SK-MEL-5 (cell line): ENCODE data around the gene LPGAT1. TPM values are rescaled to one million over a fixed set of nuclear protein-coding genes. Genes with fewer than 3 reads are reported as not detected.
"Not testable (repeated sequence)": the region's sequence is repeated elsewhere in the genome, so short reads cannot be mapped to it uniquely, and the experiment has no call there.

Experiments
- DNase-seq: peaks from one replicate; pipeline ENCODE4 v3.0.0-alpha.2; 2016; ENCODE audit warnings: low read depth, low spot score
- in situ Hi-C: cut with HindIII; loops from 2 replicates; pipeline ENCODE4 v1.10.0; 2016; ENCODE audit warnings: low sequenced_read_pairs, high pct_unique_total_duplicates, low pct_unique_long_range_greater_than_20kb
- polyA plus RNA-seq, 2 experiments: library from polyadenylated mRNA; depleted of rRNA; stranded (reverse); fragments of >200 nt; gene quantifications; 2 replicates each; pipeline ENCODE4 v1.2.3, GENCODE V29; 2015
- total RNA-seq: library from RNA; depleted of rRNA; stranded (reverse); fragments of >200 nt; shearing (Covaris generic); gene quantifications from 2 replicates; pipeline ENCODE4 v1.2.3, GENCODE V29; 2014; rRNA removed

LPGAT1 gene, protein sequence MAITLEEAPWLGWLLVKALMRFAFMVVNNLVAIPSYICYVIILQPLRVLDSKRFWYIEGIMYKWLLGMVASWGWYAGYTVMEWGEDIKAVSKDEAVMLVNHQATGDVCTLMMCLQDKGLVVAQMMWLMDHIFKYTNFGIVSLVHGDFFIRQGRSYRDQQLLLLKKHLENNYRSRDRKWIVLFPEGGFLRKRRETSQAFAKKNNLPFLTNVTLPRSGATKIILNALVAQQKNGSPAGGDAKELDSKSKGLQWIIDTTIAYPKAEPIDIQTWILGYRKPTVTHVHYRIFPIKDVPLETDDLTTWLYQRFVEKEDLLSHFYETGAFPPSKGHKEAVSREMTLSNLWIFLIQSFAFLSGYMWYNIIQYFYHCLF
- total RNA-seq: 67.1 and 73.3 TPM in 2 replicates
- 52.5 and 75.7 TPM in 2 replicates for polyA plus RNA-seq (2015; cell fraction: cytosol; rRNA removed)
- polyA plus RNA-seq (2015; cell fraction: nucleus; rRNA removed): 19.1 and 23.7 TPM in 2 replicates

DNA sequence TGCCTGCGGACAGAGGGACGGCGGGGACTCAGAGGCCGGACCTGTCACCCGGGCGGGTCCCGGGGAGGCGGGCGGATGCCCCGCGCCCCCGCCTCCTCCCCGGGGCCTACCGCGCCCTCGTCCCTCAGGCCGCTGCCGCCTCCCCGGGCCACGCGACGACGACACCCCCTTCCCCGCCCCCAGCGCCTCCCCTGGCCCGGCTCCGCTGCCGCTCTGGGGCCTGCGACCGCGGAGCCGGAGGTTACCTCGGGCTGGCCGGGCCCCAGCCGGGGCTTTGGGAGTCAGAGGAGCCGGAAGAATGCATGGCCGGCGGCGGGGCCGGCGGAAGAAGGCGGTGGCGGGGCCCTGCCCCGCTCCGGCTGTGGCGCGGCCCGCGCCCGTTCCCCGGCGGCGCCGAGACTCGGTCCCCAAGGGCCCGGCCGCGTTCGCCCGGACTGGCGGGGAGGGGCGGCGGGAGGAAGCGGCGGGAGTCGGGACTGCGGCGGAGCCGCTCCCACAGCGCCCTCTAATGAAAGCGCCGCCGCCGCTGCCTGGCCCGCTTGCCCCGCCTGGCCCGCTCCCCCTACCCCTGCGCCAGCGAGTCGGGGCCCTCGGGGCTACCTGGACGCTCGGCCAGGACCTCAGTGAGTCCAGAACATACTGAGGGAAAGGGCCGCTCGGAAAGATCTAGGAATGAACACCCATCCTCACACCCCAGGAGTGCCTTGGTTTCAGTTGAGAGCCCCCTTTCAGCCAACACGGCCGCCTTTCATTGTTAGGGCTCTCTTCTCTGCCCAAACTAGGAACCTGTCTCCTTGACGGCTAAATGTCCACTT is at the start of gene LPGAT1:
Gene LPGAT1 (minus strand): TSS at position 436 of the 815 bp plus-strand sequence. CDS start 1,467 bp downstream, outside the sequence.
- DNase-seq: peak; percentile 66
- in situ Hi-C loops: no loop called here

DNA sequence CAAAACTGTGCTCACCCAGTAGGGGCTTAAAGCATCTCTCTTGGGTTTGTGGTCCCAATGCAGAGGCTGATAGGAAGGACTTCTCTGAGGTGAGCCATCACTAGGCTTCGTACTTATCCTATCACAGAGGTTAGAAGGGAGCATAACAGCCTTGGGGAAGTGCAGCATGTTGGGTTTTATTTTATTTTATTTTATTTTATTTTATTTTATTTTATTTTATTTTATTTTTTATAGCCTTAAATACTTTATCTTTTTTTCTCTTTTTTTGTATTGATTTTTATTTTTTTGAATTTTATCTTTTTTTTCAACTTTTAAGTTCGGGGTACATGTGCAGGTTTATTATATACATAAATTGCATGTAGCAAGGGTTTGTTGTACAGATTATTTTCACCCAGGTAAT is 48.9 kb upstream of the LPGAT1 start:
- in situ Hi-C loops: no loop called here

DNA sequence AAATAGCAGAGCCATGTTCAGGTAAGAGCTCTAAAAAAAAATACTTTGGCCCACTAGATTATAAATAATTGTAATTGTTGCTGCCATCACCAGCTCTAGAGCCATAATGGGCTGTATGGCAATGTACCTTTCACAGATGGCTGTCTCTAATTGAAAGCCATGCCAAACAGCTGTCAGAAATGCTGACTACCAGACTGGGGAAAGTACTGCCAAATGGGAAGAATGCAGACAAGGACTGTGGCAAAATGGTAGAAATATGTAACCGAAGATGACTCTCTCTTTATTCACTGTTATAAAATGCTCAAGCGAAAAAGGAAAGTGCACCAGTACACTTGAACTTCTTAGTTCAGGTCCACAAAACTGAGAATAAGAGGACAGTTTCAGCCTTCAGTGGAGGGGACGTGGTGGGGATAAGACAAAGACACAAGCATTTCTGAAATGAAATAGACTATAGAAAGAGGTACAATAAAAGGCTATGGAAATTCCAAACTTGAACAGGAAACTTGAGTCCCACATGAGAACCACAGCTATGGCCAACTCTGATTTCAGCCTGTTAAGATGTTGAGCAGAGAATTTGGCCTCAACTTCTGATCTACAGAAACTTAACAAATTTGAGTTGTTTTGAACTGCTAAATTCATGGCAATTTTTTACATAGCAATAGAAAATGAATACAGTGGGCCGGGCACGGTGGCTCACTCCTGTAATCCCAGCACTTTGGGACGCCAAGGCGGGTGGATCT is 46.5 kb upstream of the LPGAT1 start:
- in situ Hi-C loops: no loop called here
- DNase-seq: no peak

More for the DNA sequence above, 48.9 kb upstream of the LPGAT1 start:
- DNase-seq: no peak

DNA sequence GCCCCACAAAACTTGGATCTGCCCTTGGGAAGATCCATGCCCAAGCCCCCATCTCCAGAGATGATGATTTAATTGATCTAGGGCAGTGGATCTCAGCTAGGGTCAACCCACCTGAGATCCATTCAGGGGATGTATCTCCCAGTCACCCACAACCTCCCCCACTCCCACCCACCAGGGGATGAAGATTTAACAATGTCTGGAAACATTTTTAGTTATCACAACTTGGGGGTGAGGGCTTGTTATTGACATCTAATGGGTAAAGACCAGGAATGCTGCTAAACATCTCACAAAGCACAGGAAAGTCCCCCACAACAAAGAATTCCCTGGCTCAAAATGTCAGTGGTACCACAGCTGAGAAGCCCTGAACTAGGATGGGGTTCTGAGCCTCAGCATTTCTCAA is 45.0 kb upstream of the LPGAT1 start:
- DNase-seq: no peak
- in situ Hi-C loops: no loop called here

DNA sequence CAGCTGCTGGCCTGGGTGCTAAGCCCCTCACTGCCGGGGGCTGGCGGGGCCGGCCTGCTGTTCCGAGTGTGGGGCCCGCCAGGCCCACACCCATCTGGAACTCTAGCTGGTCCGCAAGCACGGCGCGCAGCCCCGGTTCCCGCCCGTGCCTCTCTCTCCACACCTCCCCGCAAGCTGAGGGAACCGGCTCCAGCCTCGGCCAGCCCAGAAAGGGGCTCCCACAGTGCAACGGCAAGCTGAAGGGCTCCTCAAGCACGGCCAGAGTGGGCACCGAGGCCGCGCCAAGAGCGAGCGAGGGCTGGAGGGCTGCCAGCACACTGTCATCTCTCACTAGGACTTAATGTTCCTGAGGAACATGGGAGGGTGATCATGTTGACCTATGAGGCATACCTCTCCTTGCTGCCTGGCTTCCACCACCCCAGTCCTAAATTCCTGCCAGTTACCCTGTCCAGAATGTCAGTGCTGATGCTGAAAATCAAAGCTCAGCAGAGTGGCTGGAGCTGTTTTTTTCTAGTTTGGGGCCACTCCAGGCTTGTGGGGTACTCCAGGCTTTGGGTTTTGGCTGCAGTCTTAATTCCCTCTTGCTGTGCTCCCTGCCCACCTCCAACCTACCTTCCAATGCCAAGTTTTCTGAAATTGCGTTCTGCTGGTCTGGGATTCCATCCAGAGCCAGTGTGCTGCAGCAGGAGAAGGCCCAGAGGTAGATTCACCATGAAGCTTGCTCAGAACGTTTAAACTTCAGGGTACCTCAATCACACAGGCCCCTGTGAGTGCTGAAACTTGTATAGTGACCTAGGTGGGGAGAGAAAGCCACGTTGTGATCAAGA is 44.2 kb upstream of the LPGAT1 start:
- no peak for DNase-seq
- in situ Hi-C loops: no loop called here

DNA sequence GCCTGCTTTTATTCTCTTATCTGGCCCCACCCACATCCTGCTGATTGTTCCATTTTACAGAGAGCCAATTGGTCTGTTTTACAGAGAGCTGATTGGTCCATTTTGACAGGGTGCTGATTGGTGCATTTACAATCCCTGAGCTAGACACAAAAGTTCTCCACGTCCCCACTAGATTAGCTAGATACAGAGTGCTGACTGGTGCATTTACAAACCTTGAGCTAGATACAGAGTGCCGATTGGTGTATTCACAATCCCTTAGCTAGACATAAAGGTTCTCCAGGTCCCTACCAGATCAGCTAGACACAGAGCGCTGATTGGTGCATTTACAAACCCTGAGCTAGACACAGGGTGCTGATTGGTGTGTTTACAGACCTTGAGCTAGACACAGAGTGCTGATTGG is 43.2 kb upstream of the LPGAT1 start:
- DNase-seq, in situ Hi-C loops: not testable (repeated sequence)

DNA sequence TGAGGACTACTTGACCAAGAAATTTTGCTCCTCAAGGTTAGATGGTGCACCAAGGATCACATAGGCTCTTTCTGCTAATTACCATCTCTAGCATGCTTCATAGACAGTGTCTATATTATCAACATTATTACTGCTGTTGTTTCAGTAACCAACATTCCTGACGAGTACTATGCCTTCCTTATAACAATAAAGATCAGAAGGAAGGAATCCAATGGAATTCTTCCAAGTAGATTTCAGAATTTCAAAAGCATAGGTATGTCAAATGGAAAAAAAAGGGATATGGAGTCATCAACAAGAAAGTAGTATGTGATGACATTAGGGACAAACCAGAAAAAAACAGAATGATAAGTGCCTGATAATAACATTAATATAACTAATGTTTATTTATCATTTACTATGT is 39.6 kb upstream of the LPGAT1 start:
- no peak for DNase-seq
- in situ Hi-C loops: no loop called here

DNA sequence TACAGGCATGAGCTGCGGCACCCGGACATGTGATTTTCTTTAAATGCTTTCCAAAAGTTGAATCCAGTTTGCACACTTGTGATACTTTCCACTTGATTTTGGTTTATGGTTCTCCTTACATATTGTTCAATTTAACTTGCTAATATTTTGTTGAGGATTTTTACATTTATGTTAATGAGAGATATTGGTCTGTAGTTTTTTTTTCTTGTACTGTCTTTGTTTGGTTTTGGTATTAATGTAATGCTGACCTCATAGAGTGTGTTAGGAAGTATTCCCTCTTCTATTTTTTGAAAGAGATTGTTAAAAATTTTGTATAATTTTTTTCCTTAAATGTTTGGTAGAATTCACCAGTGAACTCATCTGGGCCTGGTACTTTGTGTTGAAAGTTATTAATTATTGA is 34.6 kb upstream of the LPGAT1 start:
- no peak for DNase-seq
- in situ Hi-C loops: no loop called here

DNA sequence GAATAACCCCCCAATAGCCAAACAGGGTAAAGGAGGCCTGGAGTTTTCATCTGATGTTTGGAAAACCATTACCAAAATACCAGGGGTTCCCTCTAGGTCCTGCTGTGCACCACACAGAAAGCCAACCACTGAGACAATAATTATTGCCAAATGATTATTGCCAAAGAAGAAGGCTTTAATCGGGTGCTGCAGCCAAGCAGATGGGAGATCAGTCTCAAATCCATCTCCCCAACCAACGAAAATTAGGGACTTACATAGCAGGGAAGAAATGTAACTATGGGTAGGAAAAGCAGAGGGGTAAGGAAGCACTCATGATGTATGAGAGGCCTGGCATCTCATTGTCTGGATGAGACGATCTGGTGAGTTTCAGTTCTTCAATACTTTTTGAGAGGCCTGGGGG is 28.8 kb upstream of the LPGAT1 start:
- DNase-seq: no peak
- in situ Hi-C loops: no loop called here

DNA sequence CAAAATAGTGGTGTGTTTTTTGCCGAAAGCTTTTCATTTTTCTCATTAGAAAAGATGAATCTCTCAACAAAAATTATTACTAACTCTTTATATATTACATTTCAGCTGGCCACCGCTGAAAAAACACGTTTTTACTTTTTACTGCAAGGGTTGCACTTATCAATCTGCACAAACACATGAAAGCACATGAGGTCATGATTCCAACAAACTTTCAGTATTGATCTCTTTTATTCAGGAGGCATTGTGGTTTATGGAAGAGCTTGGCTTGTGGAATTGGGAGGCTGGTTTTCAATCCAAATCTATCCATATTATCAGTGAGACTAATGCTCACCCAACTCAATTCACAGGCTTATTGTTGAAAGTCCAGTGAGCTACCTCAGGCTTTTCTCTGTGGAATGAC is 20.6 kb upstream of the LPGAT1 start:
- DNase-seq: no peak
- in situ Hi-C loops: no loop called here

DNA sequence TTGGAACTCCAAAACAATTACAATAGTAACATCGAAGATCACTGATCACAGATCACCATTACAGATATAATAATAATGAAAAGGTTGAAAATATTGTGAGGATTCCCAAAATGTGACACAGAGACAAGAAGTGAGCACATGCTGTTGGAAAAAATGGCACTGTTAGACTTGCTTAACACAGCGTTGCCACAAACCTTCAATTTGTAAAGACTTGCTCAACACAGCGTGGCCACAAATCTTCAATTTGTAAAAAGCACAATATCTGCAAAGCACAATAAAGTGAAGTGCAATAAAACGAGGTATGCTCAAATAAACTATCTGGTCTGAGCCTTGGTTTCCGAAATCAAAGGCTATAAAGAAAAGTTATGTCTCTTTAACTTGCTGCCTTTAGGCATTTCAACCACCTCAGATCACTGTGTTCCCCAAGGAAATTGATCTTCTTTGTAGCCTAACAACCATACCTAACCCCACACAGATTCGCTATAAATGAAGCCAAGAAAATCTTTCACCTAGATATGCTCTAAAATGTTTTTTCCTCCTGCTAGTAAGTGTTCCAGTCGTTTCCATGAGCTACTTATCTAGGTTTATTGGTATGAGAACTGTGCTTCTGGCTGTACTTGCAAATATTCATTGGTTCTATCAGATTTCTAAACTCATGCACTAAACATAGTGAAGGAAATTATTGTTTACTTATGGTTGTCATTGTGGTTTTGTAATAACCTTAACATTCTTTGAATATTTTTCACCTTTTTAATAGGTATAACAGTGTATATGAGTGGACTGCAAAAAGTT is 13.1 kb upstream of the LPGAT1 start:
- in situ Hi-C loops: no loop called here

DNA sequence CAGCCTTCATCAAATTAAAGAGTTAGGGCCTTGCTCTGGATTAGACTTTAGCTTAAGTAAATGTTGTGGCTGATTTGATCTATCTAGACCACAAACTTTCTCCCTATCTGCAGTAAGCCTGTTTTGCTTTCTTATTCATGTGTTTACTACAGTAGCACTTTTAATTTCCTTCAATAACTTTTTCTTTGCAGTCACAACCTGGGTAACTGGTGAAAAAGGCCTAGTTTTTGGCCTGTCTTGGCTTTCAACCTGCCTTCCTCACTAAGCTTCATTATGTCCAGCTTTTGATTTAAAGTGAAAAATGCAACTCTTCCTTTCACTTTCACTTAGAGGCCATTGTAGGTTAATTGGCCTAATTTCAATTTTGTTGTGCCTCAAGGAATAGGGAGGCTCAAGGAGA is 12.5 kb upstream of the LPGAT1 start:
- in situ Hi-C loops: no loop called here
- no peak for DNase-seq

More for the DNA sequence above, 13.1 kb upstream of the LPGAT1 start:
- no peak for DNase-seq

DNA sequence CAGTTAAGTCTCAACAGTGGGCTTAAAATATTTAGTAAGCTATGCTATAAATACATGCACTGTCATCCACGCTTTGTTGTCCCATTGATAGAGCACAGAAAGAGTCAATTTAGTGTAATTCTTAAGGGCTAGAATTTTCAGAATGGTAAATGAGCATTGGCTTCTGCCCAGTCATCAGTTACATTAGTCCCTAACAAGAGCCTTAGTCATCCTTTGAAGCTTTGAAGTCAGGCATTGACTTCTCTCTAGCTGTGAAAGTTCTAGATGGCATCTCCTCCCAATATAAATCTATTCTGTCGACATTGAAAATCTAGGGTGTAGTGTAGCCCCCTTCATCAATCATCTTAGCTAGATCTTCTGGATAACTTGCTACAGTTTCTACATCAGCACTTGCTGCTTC is 12.0 kb upstream of the LPGAT1 start:
- DNase-seq: no peak
- in situ Hi-C loops: no loop called here

DNA sequence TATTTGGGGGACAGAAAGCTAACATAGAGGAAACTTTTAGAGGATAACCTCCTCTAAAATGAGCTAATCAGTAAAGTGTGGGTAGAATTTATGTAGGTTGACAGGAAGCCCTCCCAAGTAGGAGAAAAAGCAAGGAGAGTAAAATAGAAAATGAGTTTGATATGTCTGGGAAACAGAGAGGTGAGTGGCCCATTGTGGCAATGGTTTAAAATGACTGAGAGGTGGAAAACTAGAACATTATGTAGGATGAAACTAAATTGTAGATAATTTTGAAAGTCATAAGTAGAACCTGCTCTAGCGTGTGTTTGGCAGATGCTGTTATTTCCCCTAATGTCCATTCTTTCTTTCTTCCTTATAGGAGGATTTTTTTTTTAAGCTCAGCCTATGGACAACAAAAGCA is 8.5 kb upstream of the LPGAT1 start:
- in situ Hi-C loops: no loop called here
- DNase-seq: no peak

DNA sequence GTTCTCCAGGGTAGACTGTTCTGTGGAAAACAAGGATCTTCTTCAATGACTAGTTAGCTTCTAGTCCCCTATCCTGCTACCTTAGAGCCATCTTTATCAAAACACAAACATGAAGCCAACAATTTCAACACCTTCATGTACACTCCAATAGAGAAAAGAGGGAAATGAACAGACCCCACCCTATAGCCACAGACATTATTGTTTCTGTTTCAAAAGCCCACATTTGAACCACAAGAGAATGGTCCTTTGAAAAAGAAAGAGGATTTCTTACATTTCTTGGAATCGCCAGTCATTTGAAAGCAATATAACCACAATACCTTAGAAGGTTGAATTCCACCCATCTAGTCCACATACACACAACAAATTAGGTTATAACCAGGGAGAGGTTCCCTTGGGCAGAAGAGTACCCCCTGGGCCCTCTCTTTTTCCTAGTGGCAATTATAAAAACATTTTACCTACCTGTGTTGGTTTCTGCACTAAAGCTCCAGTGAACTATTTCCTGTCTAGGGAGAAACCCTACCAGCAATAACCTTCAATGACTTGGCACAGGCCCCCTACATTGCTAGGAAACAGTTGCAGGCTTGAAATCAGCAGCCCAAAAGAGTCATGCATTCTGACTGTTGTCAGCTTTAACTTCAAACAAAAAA is 2.7 kb upstream of the LPGAT1 start:
- in situ Hi-C loops: no loop called here
- no peak for DNase-seq

DNA sequence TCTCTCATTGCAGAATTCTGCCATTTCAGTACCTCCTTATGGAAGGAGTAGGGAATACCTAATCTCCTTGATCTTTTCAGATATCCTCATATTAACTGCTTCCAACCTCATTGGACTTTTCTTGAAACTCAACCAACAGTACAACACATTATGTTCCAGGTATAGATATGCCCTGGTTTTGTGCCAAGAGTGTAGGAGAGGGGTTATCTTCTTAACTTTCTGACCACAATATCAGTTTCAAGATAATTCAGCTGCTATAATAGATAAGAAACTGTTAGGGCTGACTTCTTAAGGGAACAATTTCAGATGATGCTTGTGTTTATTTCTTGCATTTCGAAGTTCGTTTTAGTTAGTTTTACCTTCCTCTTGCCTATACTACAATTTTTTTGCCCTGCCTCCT is 2.1 kb upstream of the LPGAT1 start:
- no peak for DNase-seq
- in situ Hi-C loops: no loop called here
